ENCODE results near the gene TXNL1. TPM values are rescaled to one million over a fixed set of nuclear protein-coding genes. Genes with fewer than 3 reads are reported as not detected.

The TXNL1 gene
- total and polyA plus RNA-seq, 2 of the 8 experiments (the other 6 are each of a cell fraction or from before 2014, with no cell fraction given): 35.1 to 85.8 TPM

DNA sequence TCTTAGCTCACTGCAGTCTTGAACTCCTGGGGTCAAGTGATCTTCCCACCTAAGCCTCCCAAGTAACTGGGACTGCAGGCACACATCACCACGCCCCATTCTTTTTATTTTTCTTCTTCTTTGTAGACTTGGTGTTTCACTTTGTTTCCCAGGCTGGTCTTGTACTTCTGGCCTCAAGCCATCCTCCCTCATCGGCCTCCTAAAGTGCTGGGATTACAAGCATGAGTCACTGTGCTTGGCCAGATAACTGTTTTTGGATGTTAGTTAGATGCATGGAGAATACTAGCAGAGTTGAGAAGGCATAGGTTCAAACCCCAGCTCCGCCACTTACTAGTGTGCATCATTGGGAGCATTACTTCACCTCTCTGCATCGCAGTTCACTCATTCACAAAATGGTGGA lies 88.3 kb downstream of the TXNL1 start:
- no peak overlapping the region for H2BK20ac ChIP-seq (ENCODE audit: low read length)
- H2BK12ac ChIP-seq (ENCODE audit: low read depth, low read length): no peak overlapping the region
- H3K14ac ChIP-seq (ENCODE audit: insufficient read length): no peak overlapping the region
- no peak overlapping the region for H3K4me2 ChIP-seq (ENCODE audit: insufficient read depth in 1 of 2, low read depth in 2 of 2, low read length in 2 of 2)
- H4K20me1 ChIP-seq (replicated peaks in 1 of 2; ENCODE audit: control insufficient read depth in 1 of 2, insufficient read depth in 2 of 2, low read length in 2 of 2): no peaks in the 10 kb centered on the region
- ChIA-PET POLR2A (ENCODE audit: partially characterized antibody) (no interaction called here), CTCF (ENCODE audit: partially characterized antibody) (interaction anchor here (0.6 to 2.4 kb wide), 3 partner anchors 11 to 584 kb away, joined by 5 to 6 read pairs (median 6); no protein-coding TSS in a partner anchor)
- no peak overlapping the region for H2AFZ ChIP-seq (ENCODE audit: low read length)
- DNase-seq (ENCODE audit: low read depth in 1 of 2, low spot score in 2 of 2) (no peak), FAIRE-seq (no peak)
- no peak overlapping the region for H3K18ac ChIP-seq (ENCODE audit: extremely low read depth, low read length)
- H3K9ac ChIP-seq (replicated peaks in 1 of 4; ENCODE audit: extremely low read depth in 1 of 4, low read depth in 3 of 4, low read length in 3 of 4): no peak overlapping the region
- no peaks in the 10 kb centered on the region for H3K79me1 ChIP-seq (ENCODE audit: low read depth, low read length)
- no peak overlapping the region for H2AK5ac ChIP-seq (ENCODE audit: low read depth, low read length)
- H3K36me3 ChIP-seq (ENCODE audit: control insufficient read depth in 2 of 4, insufficient read depth in 4 of 4, low read length in 3 of 4): no peaks in the 10 kb centered on the region
- H4K5ac ChIP-seq (ENCODE audit: insufficient read length, low read depth, low read length): no peak overlapping the region
- H3K23ac ChIP-seq (ENCODE audit: insufficient read length): no peak overlapping the region
- H4K91ac ChIP-seq (replicated peaks; ENCODE audit: insufficient read length, low read length): no peak overlapping the region
- no peaks in the 10 kb centered on the region; the same call in 1 of the 2 replicates for H3K23me2 ChIP-seq (ENCODE audit: low read depth, low read length)
- TF ChIP-seq CBX8 (IDR thresholded peaks at IDR 0.05; ENCODE audit: borderline replicate concordance, low read depth, low read length) (no peak), KDM5A (IDR thresholded peaks at IDR 0.05; ENCODE audit: low read length) (no peak), RBBP5 (IDR thresholded peaks at IDR 0.05; ENCODE audit: borderline replicate concordance, low read depth, low read length) (no peak), NRF1 (IDR thresholded peaks at IDR 0.05; ENCODE audit: low read depth, low read length) (no peak), RXRA (IDR thresholded peaks at IDR 0.05; ENCODE audit: insufficient read depth, low read depth, low read length) (no peak)
- TF ChIP-seq, protein P1, sequence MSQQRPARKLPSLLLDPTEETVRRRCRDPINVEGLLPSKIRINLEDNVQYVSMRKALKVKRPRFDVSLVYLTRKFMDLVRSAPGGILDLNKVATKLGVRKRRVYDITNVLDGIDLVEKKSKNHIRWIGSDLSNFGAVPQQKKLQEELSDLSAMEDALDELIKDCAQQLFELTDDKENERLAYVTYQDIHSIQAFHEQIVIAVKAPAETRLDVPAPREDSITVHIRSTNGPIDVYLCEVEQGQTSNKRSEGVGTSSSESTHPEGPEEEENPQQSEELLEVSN (IDR thresholded peaks at IDR 0.05): no peak
- H3K27me3 ChIP-seq (replicated peaks in 1 of 4; ENCODE audit: control insufficient read depth in 3 of 4, extremely low read depth in 1 of 4, insufficient read depth in 3 of 4, low read length in 3 of 4): no peaks in the 10 kb centered on the region
- no peak overlapping the region for H3K4me3 ChIP-seq (ENCODE audit: extremely low read depth in 1 of 4, insufficient read depth in 2 of 4, low read depth in 3 of 4, low read length in 4 of 4)
- H3K4ac ChIP-seq (replicated peaks; ENCODE audit: insufficient read length, low read depth, low read length): no peak overlapping the region
- no peak overlapping the region for H2BK120ac ChIP-seq (replicated peaks; ENCODE audit: low read depth, low read length)
- no peaks in the 10 kb centered on the region for H3K4me1 ChIP-seq (replicated peaks in 1 of 4; ENCODE audit: control insufficient read depth in 3 of 4, insufficient read depth in 4 of 4, low read length in 3 of 4)
- H3K79me2 ChIP-seq (ENCODE audit: control insufficient read depth in 1 of 2, insufficient read depth in 2 of 2, low read length in 2 of 2): no peaks in the 10 kb centered on the region
- H3K56ac ChIP-seq (replicated peaks; ENCODE audit: insufficient read length, low read depth, low read length): no peak overlapping the region
- 96% methylated on average over 4 of the region's 4 CpGs; no CpG with 5 or more reads in 1 of the 2 experiments for WGBS, 2 experiments (ENCODE audit: extremely low coverage in 1 of 2, insufficient coverage in 1 of 2, insufficient read length in 1 of 2, insufficient replicate concordance in 2 of 2, low coverage in 1 of 2, low lambda C conversion rate in 2 of 2, missing lambda C conversion rate in 1 of 2)
- no peak overlapping the region for H3K27ac ChIP-seq (ENCODE audit: low read depth, low read length)
- no peak overlapping the region for H2BK15ac ChIP-seq (ENCODE audit: low read length)
- no peak overlapping the region for H4K8ac ChIP-seq (ENCODE audit: extremely low read depth, insufficient read depth, low read length)
- H3K9me3 ChIP-seq (ENCODE audit: insufficient read depth in 2 of 2, low read depth in 1 of 2, low read length in 1 of 2): no peaks in the 10 kb centered on the region
- no peak overlapping the region; the same call in 1 of the 2 replicates for H2BK5ac ChIP-seq (ENCODE audit: low read depth, low read length)

Data from H1 (cell line).